Spleen (tissue), 11 donors: ENCODE results near the gene NFIX. TPM values are rescaled to one million over a fixed set of nuclear protein-coding genes. Genes with fewer than 3 reads are reported as not detected.
"Not testable (repeated sequence)": the region's sequence is repeated elsewhere in the genome, so short reads cannot be mapped to it uniquely, and the experiment has no call there.

Experiments used
- DNase-seq: peaks from one replicate; pipeline ENCODE4 v3.0.0-alpha.2; 2020
- H3K27ac ChIP-seq, 8 donors: fragments of 200-600 bp; sonication (generic) in 7 of 8; 1 replicate in 4 of 8; 2 replicates in 4 of 8; pipeline versions ENCODE4 v1.5.0 to v1.8.0; 2016 to 2021; ENCODE audit warnings: inconsistent platforms in 4 of 8, mild to moderate bottlenecking in 4 of 8, moderate library complexity in 1 of 8
- H3K27me3 ChIP-seq, 7 donors: fragments of 200-600 bp; sonication (generic) in 6 of 7; replicated peaks in 1 of 7; 1 replicate in 4 of 7; 2 replicates in 3 of 7; pipeline versions ENCODE4 v1.5.0 to v1.8.0; 2016 to 2021; ENCODE audit warnings: inconsistent platforms in 3 of 7, mild to moderate bottlenecking in 1 of 7
- H3K36me3 ChIP-seq, 6 donors: fragments of 200-600 bp; sonication (generic) in 5 of 6; 1 replicate in 4 of 6; 2 replicates in 2 of 6; pipeline versions ENCODE4 v1.5.0 to v1.8.0; 2016 to 2021; ENCODE audit warnings: inconsistent platforms in 2 of 6
- H3K4me1 ChIP-seq, 6 donors: fragments of 200-600 bp; sonication (generic) in 5 of 6; 1 replicate in 3 of 6; 2 replicates in 3 of 6; pipeline versions ENCODE4 v1.5.0 to v1.8.0; 2016 to 2021; ENCODE audit warnings: inconsistent platforms in 3 of 6
- H3K4me3 ChIP-seq, 8 donors: fragments of 200-600 bp; sonication (generic) in 7 of 8; 1 replicate in 4 of 8; 2 replicates in 4 of 8; pipeline versions ENCODE4 v1.5.0 to v1.8.0; 2016 to 2021; ENCODE audit warnings: inconsistent platforms in 4 of 8, mild to moderate bottlenecking in 4 of 8, moderate library complexity in 2 of 8
- H3K9me3 ChIP-seq, 8 donors: fragments of 200-600 bp; sonication (generic) in 7 of 8; 1 replicate in 4 of 8; 2 replicates in 4 of 8; pipeline versions ENCODE4 v1.5.0 to v1.8.0; 2016 to 2021; ENCODE audit warnings: inconsistent platforms in 4 of 8
- POLR2A ChIP-seq, 3 donors: fragments of 450-650 bp; IDR thresholded peaks; one replicate each; pipeline ENCODE4 v1.5.1; 2017; ENCODE audit warnings: antibody characterized with exemption in 3 of 3, mild to moderate bottlenecking in 1 of 3
- POLR2AphosphoS5 ChIP-seq, 3 donors: sonication (generic); formaldehyde crosslinking; IDR thresholded peaks; one replicate each; pipeline ENCODE4 v1.5.1; 2017; ENCODE audit warnings: antibody characterized with exemption in 3 of 3
- WGBS, 5 donors: extraction: QIAGEN DNeasy Blood & Tissue Kit in 3 of 5; methylation state at CpG; one replicate each; pipeline versions ENCODE4 v1.1.5 to v1.1.7; 2013 to 2018; 5-methylcytosine and 5-hydroxymethylcytosine counted together
- intact Hi-C: fragments of 100-400 bp; cut with DNase I; formaldehyde crosslinking; loops from one replicate; pipeline ENCODE4 v1.15.0; 2023; ENCODE audit warnings: low total_unique reads
- polyA plus RNA-seq, 3 donors: library from polyadenylated mRNA; stranded (reverse); fragments of 200-250 nt; gene quantifications; one replicate each; pipeline ENCODE4 v1.2.1, GENCODE V29; 2013
- total RNA-seq, 7 donors: library from RNA; depleted of rRNA in 3 of 7; stranded (reverse); fragments of >200 nt in 3 of 7; fragmentation: NEBNext Ultra II Directional in 4 of 7; extraction: Animal tissue kit (Norgen Biotek cat#: 25700) in 4 of 7; gene quantifications; one replicate each; pipeline versions ENCODE4 v1.1.0 to v1.2.1, GENCODE V29; 2016 to 2021
- TF ChIP-seq, protein P1 (sequence below), 11 experiments: fragments of 200-600 bp in 7 of 11; fragments of 450-650 bp in 4 of 11; sonication (generic) in 4 of 11; IDR thresholded peaks in 8 of 11; conservative IDR thresholded peaks in 3 of 11; 1 replicate in 7 of 11; 2 replicates in 4 of 11; pipeline versions ENCODE4 v1.4.0 to v1.8.0; 2016 to 2021; ENCODE audit warnings: antibody characterized with exemption in 11 of 11, inconsistent platforms in 4 of 11, mild to moderate bottlenecking in 1 of 11
- donor health status: healthy with polysubstance abuse.
- donor health status: DM: no; HTN: no; CAD: no; lungs with moderate emphysema.
- donor health status: DM: no; HTN: no; CAD: no.
- donor health status: Bipolar disorder and iron deficiency.
- donor health status: healthy.
- donor health status: DM: no; HTN: no; CAD: no.
- donor health status: DM: yes; HTN: yes; CAD: no.

The NFIX gene
- total and polyA plus RNA-seq, 10 donors, result 1.1 to 41.4 (median 17.5) TPM

DNA sequence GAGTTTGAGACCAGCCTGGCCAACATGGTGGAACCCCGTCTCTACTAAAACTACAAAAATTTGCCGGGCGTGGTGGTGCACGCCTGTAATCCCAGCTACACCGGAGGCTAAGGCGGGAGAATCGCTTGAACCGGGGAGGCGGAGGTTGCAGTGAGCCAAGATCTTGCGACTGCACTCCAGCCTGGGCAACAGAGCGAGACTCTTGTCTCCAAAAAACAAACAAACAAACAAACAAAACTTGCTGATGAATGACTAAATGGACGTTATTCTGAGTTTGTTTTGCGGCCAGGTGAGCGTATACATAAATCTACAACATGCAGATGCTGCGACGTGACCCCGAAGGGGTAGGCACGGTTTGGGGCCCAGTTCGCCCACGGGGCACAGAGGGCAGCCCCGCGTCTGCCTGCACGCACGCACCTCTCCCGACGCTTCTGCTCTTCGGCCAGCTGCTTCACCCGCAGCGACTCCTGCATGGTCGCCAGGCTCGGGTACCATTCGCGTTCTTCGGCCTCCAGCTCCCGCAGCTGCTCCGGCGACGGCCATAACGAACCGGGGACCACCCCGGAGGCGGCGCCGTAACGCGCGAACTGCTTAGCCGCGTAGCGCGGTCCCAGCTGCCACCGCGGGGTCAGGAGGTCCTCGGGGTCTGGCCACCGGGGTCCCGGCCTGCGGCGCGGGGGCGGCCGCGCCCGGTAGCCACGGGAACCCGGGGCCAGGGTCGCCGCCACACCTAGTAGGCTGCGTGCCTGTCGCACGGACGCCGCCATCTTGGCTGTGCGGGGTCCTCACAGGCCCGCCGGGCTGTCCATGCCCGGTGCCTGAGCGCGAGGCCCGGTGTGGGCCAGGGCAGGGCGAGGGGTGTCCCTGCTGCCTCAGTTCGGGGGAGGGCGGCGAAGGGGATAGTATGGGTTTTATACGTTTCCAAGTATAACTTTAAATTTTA is 38.6 kb upstream of the NFIX start, which contains the start of gene GADD45GIP1:
Gene GADD45GIP1 (minus strand): TSS at position 778 of the 943 bp plus-strand sequence. CDS start 11 bp downstream, at position 767.
- Histone ChIP-seq H3K27ac (peak within 1 kb of the TSS; percentile 76 to 94 (median 92)), H3K4me1 (peaks cover 36 to 63% (median 51%) of the 10 kb centered on the region in 6 donors), H3K4me3 (peak within 1 kb of the TSS; percentile 79 to 99 (median 93)), H3K36me3 (peaks cover 0 to 40% (median 26%) of the 10 kb centered on the region in 6 donors), H3K27me3 (no peaks in the 10 kb centered on the region), H3K9me3 (no peaks in the 10 kb centered on the region)
- TF ChIP-seq POLR2AphosphoS5 (IDR thresholded peaks at IDR 0.05) (peak; percentile 92 to 93 (median 93)), POLR2A (IDR thresholded peaks at IDR 0.05) (peak in 2 of 3 donors; percentile 38 to 56)
- TF ChIP-seq, protein P1, sequence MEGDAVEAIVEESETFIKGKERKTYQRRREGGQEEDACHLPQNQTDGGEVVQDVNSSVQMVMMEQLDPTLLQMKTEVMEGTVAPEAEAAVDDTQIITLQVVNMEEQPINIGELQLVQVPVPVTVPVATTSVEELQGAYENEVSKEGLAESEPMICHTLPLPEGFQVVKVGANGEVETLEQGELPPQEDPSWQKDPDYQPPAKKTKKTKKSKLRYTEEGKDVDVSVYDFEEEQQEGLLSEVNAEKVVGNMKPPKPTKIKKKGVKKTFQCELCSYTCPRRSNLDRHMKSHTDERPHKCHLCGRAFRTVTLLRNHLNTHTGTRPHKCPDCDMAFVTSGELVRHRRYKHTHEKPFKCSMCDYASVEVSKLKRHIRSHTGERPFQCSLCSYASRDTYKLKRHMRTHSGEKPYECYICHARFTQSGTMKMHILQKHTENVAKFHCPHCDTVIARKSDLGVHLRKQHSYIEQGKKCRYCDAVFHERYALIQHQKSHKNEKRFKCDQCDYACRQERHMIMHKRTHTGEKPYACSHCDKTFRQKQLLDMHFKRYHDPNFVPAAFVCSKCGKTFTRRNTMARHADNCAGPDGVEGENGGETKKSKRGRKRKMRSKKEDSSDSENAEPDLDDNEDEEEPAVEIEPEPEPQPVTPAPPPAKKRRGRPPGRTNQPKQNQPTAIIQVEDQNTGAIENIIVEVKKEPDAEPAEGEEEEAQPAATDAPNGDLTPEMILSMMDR (IDR thresholded peaks at IDR 0.05 in 8 of 11, conservative IDR thresholded peaks at IDR 0.05 in 3 of 11), result peak in 1 of 11 experiments; percentile 16
- intact Hi-C loops, result no loop called here
- 5 to 12% (median 5%) methylated on average over 33 to 84 of the region's 84 CpGs for WGBS, 5 donors
- DNase-seq, result peak; percentile 96

DNA sequence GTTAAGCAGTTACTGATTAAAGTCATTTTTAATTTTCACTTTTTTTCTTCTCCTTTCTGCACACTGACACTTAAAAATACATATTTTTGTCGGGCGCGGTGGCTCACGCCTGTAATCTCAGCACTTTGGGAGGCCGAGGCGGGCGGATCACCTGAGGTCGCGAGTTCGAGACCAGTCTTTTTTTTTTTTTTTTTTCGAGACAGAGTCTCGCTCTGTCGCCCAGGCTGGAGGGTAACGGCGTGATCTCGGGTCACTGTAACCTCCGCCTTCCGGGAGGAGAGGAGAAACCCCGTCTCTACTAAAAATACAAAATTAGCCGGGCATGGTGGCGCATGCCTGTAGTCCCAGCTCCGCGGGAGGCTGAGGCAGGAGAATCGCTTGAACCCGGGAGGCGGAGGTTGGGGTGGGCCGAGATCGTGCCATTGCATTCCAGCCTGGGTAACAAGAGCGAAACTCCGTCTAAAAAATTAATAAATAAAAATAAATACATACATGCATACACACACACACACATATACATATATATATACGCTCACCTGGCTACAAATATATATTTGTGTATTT is 37.8 kb upstream of the NFIX start:
- H3K4me3 ChIP-seq, result peak overlapping the region; percentile 79 to 99 (median 93)
- peaks cover 0 to 32% (median 20%) of the 10 kb centered on the region in 6 donors for H3K36me3 ChIP-seq
- peaks cover 36 to 55% (median 47%) of the 10 kb centered on the region in 6 donors for H3K4me1 ChIP-seq
- H3K27me3 ChIP-seq, H3K9me3 ChIP-seq, intact Hi-C loops, DNase-seq: not testable (repeated sequence)
- H3K27ac ChIP-seq, result peak overlapping the region; percentile 76 to 94 (median 92)
- WGBS, 5 donors, result 28 to 35% (median 32%) methylated on average over 30 to 31 of the region's 31 CpGs

DNA sequence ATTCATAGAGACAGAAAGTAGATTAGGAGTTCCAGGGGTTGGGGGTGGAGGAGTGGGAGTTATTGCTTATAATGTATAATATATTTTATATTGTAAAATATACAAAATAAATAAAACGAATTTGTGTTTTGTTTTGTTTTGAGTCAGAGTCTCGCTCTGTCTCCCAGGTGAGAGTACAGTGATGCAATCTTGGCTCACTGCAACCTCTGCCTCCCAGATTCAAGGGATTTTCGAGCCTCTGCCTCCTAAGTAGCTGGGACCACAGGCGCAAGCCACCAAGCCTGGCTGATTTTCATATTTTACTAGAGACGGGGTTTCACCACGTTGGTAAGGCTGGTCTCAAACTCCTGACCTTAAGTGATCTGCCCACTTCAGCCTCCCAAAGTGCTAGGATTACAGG is 35.8 kb upstream of the NFIX start:
- Histone ChIP-seq H3K9me3 (no peaks in the 10 kb centered on the region), H3K4me1 (peaks cover 20 to 35% (median 27%) of the 10 kb centered on the region in 6 donors), H3K36me3 (peaks cover 0 to 12% (median 1%) of the 10 kb centered on the region in 6 donors), H3K27ac (no peak overlapping the region), H3K4me3 (no peak overlapping the region), H3K27me3 (no peaks in the 10 kb centered on the region)
- TF ChIP-seq POLR2A (IDR thresholded peaks at IDR 0.05), result no peak
- no peak for TF ChIP-seq POLR2AphosphoS5 (IDR thresholded peaks at IDR 0.05)
- TF ChIP-seq, protein P1 (IDR thresholded peaks at IDR 0.05 in 8 of 11, conservative IDR thresholded peaks at IDR 0.05 in 3 of 11), result no peak
- no peak for DNase-seq
- intact Hi-C loops, result no loop called here
- 59 to 83% (median 66%) methylated on average over 6 of the region's 6 CpGs for WGBS, 5 donors

DNA sequence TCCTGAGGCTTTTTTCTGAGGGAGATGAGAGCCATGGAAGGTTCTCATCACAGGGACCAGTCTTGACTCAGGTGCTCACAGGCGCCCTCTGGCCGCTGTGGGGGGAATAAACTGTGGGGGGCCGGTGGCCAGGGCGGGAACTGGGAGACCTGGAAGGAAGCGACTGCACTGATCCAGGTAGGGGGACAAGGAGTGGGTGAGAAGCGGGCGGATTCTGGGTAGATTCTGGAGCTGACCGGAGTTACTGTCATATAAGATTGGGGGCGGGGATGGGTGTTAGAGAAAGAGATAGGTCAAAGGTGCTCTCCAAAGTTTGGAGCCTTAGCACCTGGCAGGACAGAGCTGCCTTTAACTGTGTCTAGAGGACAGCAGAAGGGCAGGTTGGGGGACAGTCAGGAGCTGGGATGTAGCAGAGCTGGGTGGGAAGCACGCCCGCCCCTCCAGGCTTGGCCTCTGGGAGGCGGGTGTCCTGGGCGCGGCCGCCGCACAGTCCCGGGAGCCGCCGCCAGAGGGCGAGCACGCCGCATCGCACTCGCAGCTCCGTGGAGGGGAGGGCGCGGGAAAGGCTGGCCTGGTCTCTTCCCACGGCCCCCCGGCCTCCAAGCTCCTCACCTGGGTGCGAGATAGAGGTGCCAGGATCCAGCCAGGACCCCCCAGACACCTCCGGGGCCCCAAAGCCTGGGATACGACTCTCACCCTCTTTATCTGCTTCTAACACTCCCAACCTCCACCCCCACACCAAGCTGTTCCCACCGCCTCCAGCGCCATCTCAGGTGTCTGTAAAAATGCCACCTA is 30.1 kb upstream of the NFIX start:
- WGBS, 5 donors, result 0 to 1% (median 0%) methylated on average over 17 to 34 of the region's 34 CpGs
- Histone ChIP-seq H3K27me3 (no peaks in the 10 kb centered on the region), H3K36me3 (no peaks in the 10 kb centered on the region), H3K27ac (peak overlapping the region in 7 of 8 donors; percentile 27 to 79 (median 62)), H3K4me3 (peak overlapping the region; percentile 27 to 72 (median 38)), H3K9me3 (no peaks in the 10 kb centered on the region), H3K4me1 (peaks cover 3 to 14% (median 12%) of the 10 kb centered on the region in 6 donors)
- DNase-seq, result peak; percentile 95
- intact Hi-C loops, result loop anchor here (10.0 kb wide), 1 partner anchor 80 kb away; the partner anchor contains the start of genes DNASE2 and KLF1
- TF ChIP-seq POLR2AphosphoS5 (IDR thresholded peaks at IDR 0.05) (peak; percentile 26 to 81 (median 57)), POLR2A (IDR thresholded peaks at IDR 0.05) (no peak)
- TF ChIP-seq, protein P1 (IDR thresholded peaks at IDR 0.05 in 8 of 11, conservative IDR thresholded peaks at IDR 0.05 in 3 of 11), result peak; percentile 80 to 98 (median 96)
